H1 (cell line): ENCODE data around the gene WDR64. TPM values are rescaled to one million over a fixed set of nuclear protein-coding genes. Genes with fewer than 3 reads are reported as not detected.

Source experiments
- CTCF ChIA-PET: fragments of 300-600 bp; sonication (Branson Sonifier 250); formaldehyde crosslinking; loops from one replicate; lab custom pipeline; 2021; ENCODE audit not compliant: partially characterized antibody; lab: Charles Lee
- POLR2A ChIA-PET: fragments of 300-600 bp; sonication (Branson Sonifier 250); formaldehyde crosslinking; loops from one replicate; lab custom pipeline; 2021; ENCODE audit warnings: inconsistent platforms; ENCODE audit not compliant: partially characterized antibody; lab: Charles Lee
- DNase-seq, 2 experiments: peaks; one replicate each; pipeline versions ENCODE4 v3.0.0 to v3.0.0-alpha.2; 2010 to 2022; ENCODE audit warnings: low spot score in 2 of 2, low read depth in 1 of 2, mixed read lengths in 1 of 2
- FAIRE-seq: peaks from 2 replicates; lab custom pipeline; 2011; peaks lifted over from hg19 to GRCh38; lab: Jason Lieb, UNC
- H2AFZ ChIP-seq: 2 replicates; pipeline ENCODE4 v1.8.1; 2012; ENCODE audit warnings: low read length, inconsistent platforms
- H2AK5ac ChIP-seq: 2 replicates; pipeline ENCODE4 v1.6.1; 2013; ENCODE audit warnings: low read depth, low read length
- H2BK120ac ChIP-seq: replicated peaks from 2 replicates; pipeline ENCODE3; 2013; ENCODE audit warnings: low read depth, low read length, inconsistent platforms
- H2BK12ac ChIP-seq: 2 replicates; pipeline ENCODE4 v1.6.1; 2013; ENCODE audit warnings: low read depth, low read length
- H2BK15ac ChIP-seq: 2 replicates; pipeline ENCODE4 v1.6.1; 2013; ENCODE audit warnings: low read length
- H2BK20ac ChIP-seq: 2 replicates; pipeline ENCODE4 v1.6.1; 2013; ENCODE audit warnings: low read length
- H2BK5ac ChIP-seq: 2 replicates; pipeline ENCODE4 v1.6.1; 2013; ENCODE audit warnings: low read depth, low read length
- H3K14ac ChIP-seq: 2 replicates; pipeline ENCODE4 v1.6.1; 2013; ENCODE audit warnings: inconsistent platforms; ENCODE audit not compliant: insufficient read length
- H3K18ac ChIP-seq: 2 replicates; pipeline ENCODE4 v1.6.1; 2013; ENCODE audit warnings: low read length; ENCODE audit errors: extremely low read depth
- H3K23ac ChIP-seq: 2 replicates; pipeline ENCODE4 v1.6.1; 2013; ENCODE audit warnings: inconsistent platforms; ENCODE audit not compliant: insufficient read length
- H3K23me2 ChIP-seq: 2 replicates; pipeline ENCODE4 v1.6.1; 2013; ENCODE audit warnings: low read depth, low read length
- H3K27ac ChIP-seq: 2 replicates; pipeline ENCODE4 v1.6.1; 2011; ENCODE audit warnings: low read depth, low read length, inconsistent platforms
- H3K27me3 ChIP-seq, 4 experiments: replicated peaks in 1 of 4; 1 replicate in 1 of 4; 2 replicates in 3 of 4; pipeline versions ENCODE4 v1.6.1 to v1.8.1; 2011 to 2013; ENCODE audit warnings: low read length in 3 of 4, mild to moderate bottlenecking in 3 of 4, inconsistent platforms in 2 of 4, mixed read lengths in 2 of 4, moderate library complexity in 1 of 4; ENCODE audit not compliant: control insufficient read depth in 3 of 4, insufficient read depth in 3 of 4; ENCODE audit errors: extremely low read depth in 1 of 4
- H3K36me3 ChIP-seq, 4 experiments: 2 replicates each; pipeline versions ENCODE4 v1.6.1 to v1.8.1; 2011 to 2013; ENCODE audit warnings: mild to moderate bottlenecking in 4 of 4, low read length in 3 of 4, moderate library complexity in 2 of 4, control low read depth in 1 of 4, inconsistent platforms in 1 of 4; ENCODE audit not compliant: insufficient read depth in 4 of 4, control insufficient read depth in 2 of 4
- H3K4ac ChIP-seq: replicated peaks from 2 replicates; pipeline ENCODE3; 2013; ENCODE audit warnings: low read length, low read depth, mixed read lengths, inconsistent platforms; ENCODE audit not compliant: insufficient read length
- H3K4me1 ChIP-seq, 4 experiments: replicated peaks in 1 of 4; 1 replicate in 1 of 4; 2 replicates in 3 of 4; pipeline versions ENCODE4 v1.6.1 to v1.8.1; 2011 to 2013; ENCODE audit warnings: low read length in 3 of 4, inconsistent platforms in 2 of 4, mixed read lengths in 1 of 4; ENCODE audit not compliant: insufficient read depth in 4 of 4, control insufficient read depth in 3 of 4
- H3K4me2 ChIP-seq, 2 experiments: 2 replicates each; pipeline versions ENCODE4 v1.6.1 to v1.8.1; 2011 to 2013; ENCODE audit warnings: low read depth in 2 of 2, low read length in 2 of 2, control low read depth in 1 of 2, inconsistent platforms in 1 of 2, mild to moderate bottlenecking in 1 of 2; ENCODE audit not compliant: insufficient read depth in 1 of 2
- H3K4me3 ChIP-seq, 4 experiments: fragments of 200-600, 300-600 bp in 1 of 4; sonication (generic), shearing (Covaris generic), sonication (Bioruptor Twin) in 1 of 4; 2 replicates each; pipeline versions ENCODE4 v1.5.1 to v1.8.1; 2011 to 2016; ENCODE audit warnings: low read length in 4 of 4, low read depth in 3 of 4, control low read depth in 2 of 4, inconsistent platforms in 2 of 4, mild to moderate bottlenecking in 2 of 4, mixed read lengths in 1 of 4, moderate library complexity in 1 of 4; ENCODE audit not compliant: insufficient read depth in 2 of 4; ENCODE audit errors: extremely low read depth in 1 of 4
- H3K56ac ChIP-seq: replicated peaks from 2 replicates; pipeline ENCODE3; 2013; ENCODE audit warnings: low read depth, mild to moderate bottlenecking, mixed read lengths, low read length, inconsistent platforms; ENCODE audit not compliant: insufficient read length
- H3K79me1 ChIP-seq: 2 replicates; pipeline ENCODE4 v1.6.1; 2013; ENCODE audit warnings: low read depth, low read length, control low read depth
- H3K79me2 ChIP-seq, 2 experiments: 2 replicates each; pipeline versions ENCODE4 v1.6.1 to v1.8.1; 2012 to 2013; ENCODE audit warnings: low read length in 2 of 2, mild to moderate bottlenecking in 2 of 2, inconsistent platforms in 1 of 2; ENCODE audit not compliant: insufficient read depth in 2 of 2, control insufficient read depth in 1 of 2
- H3K9ac ChIP-seq, 4 experiments: replicated peaks in 1 of 4; 1 replicate in 1 of 4; 2 replicates in 3 of 4; pipeline versions ENCODE4 v1.6.1 to v1.8.1; 2011 to 2013; ENCODE audit warnings: low read depth in 3 of 4, low read length in 3 of 4, control low read depth in 2 of 4, mild to moderate bottlenecking in 2 of 4, moderate library complexity in 2 of 4, inconsistent platforms in 1 of 4; ENCODE audit errors: extremely low read depth in 1 of 4
- H3K9me3 ChIP-seq, 2 experiments: 2 replicates each; pipeline versions ENCODE4 v1.6.1 to v1.8.1; 2012 to 2013; ENCODE audit warnings: mild to moderate bottlenecking in 2 of 2, moderate library complexity in 2 of 2, control low read depth in 1 of 2, inconsistent platforms in 1 of 2, low read depth in 1 of 2, low read length in 1 of 2, mixed read lengths in 1 of 2; ENCODE audit not compliant: insufficient read depth in 2 of 2
- H4K20me1 ChIP-seq, 2 experiments: replicated peaks in 1 of 2; 2 replicates each; pipeline versions ENCODE3 to v1.8.1; 2011 to 2013; ENCODE audit warnings: inconsistent platforms in 2 of 2, low read length in 2 of 2, mild to moderate bottlenecking in 1 of 2; ENCODE audit not compliant: insufficient read depth in 2 of 2, control insufficient read depth in 1 of 2
- H4K5ac ChIP-seq: 2 replicates; pipeline ENCODE4 v1.6.1; 2013; ENCODE audit warnings: low read length, low read depth, mixed read lengths, inconsistent platforms; ENCODE audit not compliant: insufficient read length
- H4K8ac ChIP-seq: 2 replicates; pipeline ENCODE4 v1.8.0; 2013; ENCODE audit warnings: mild to moderate bottlenecking, moderate library complexity, low read length, inconsistent platforms; ENCODE audit not compliant: insufficient read depth; ENCODE audit errors: extremely low read depth
- H4K91ac ChIP-seq: replicated peaks from 2 replicates; pipeline ENCODE3; 2013; ENCODE audit warnings: low read length, mixed read lengths, inconsistent platforms; ENCODE audit not compliant: insufficient read length
- MAX ChIP-seq: IDR thresholded peaks from 2 replicates; pipeline ENCODE4 v1.6.1; 2012; ENCODE audit warnings: inconsistent platforms
- TAF1 ChIP-seq: IDR thresholded peaks from 2 replicates; pipeline ENCODE4 v1.6.1; 2011; ENCODE audit warnings: mild to moderate bottlenecking, low read depth, low read length
- WGBS, 2 experiments: shearing (Covaris generic) in 1 of 2; methylation state at CpG; one replicate each; pipeline versions ENCODE4 v1.1.6 to v1.1.7; 2013 to 2015; ENCODE audit warnings: low lambda C conversion rate in 2 of 2, mixed read lengths in 2 of 2, inconsistent platforms in 1 of 2, low coverage in 1 of 2, missing lambda C conversion rate in 1 of 2; ENCODE audit not compliant: insufficient replicate concordance in 2 of 2, insufficient coverage in 1 of 2, insufficient read length in 1 of 2; ENCODE audit errors: extremely low coverage in 1 of 2, missing lambda C conversion rate in 1 of 2; 5-methylcytosine and 5-hydroxymethylcytosine counted together
- polyA plus RNA-seq, 7 experiments: library from polyadenylated mRNA; depleted of rRNA in 3 of 7; stranded (reverse) in 5 of 7; unstranded in 2 of 7; fragments of >200 nt in 5 of 7; fragments of 200-250 nt in 2 of 7; gene quantifications; 1 replicate in 5 of 7; 2 replicates in 1 of 7; 4 replicates in 1 of 7; pipeline versions ENCODE4 v1.2.1 to v1.2.3, GENCODE V29; 2011 to 2013; ENCODE audit warnings: missing spikeins in 2 of 7, mixed read lengths in 2 of 7
- total RNA-seq: library from RNA; stranded (reverse); fragmentation: NEBNext Ultra II Directional; extraction: Animal tissue kit (Norgen Biotek cat#: 25700); gene quantifications from 2 replicates; pipeline ENCODE4 v1.2.1, GENCODE V29; 2021

WDR64 gene
- total and polyA plus RNA-seq, 2 of the 8 experiments (the other 6 are each of a cell fraction or from before 2014, with no cell fraction given): 0.02 TPM; not detected in 1

GRCh38 chr1:241721011-241721410, 68.9 kb downstream of the WDR64 start:
- Histone ChIP-seq H3K79me2 (no peaks in the 10 kb centered on the region), H3K23ac (no peak overlapping the region), H3K4me1 (no peaks in the 10 kb centered on the region), H3K36me3 (no peaks in the 10 kb centered on the region), H3K4ac (no peak overlapping the region), H3K4me3 (no peak overlapping the region), H4K91ac (no peak overlapping the region), H2BK5ac (no peak overlapping the region), H3K18ac (no peak overlapping the region), H3K14ac (no peak overlapping the region), H2BK120ac (no peak overlapping the region), H2AFZ (no peak overlapping the region), H4K8ac (no peak overlapping the region), H2AK5ac (no peak overlapping the region), H3K27ac (no peak overlapping the region), H3K9me3 (no peaks in the 10 kb centered on the region), H3K4me2 (no peak overlapping the region), H3K56ac (no peak overlapping the region), H3K23me2 (no peaks in the 10 kb centered on the region), H2BK20ac (no peak overlapping the region), H3K27me3 (no peaks in the 10 kb centered on the region), H3K9ac (no peak overlapping the region), H3K79me1 (no peaks in the 10 kb centered on the region), H4K5ac (no peak overlapping the region), H2BK15ac (no peak overlapping the region), H4K20me1 (no peaks in the 10 kb centered on the region), H2BK12ac (no peak overlapping the region)
- no peak for DNase-seq
- CTCF ChIA-PET: no interaction called here
- TF ChIP-seq MAX: no peak
- TF ChIP-seq TAF1: no peak
- whole genome bisulfite sequencing, 2 experiments: 94% methylated on average over 3 of the region's 3 CpGs; no CpG with 5 or more reads in 1 of the 2 experiments
- POLR2A ChIA-PET: no interaction called here
- FAIRE-seq: no peak
